SU-DHL-6 (cell line): Measurements from ENCODE around the gene AKAP8.
"Not testable (repeated sequence)": the region's sequence is repeated elsewhere in the genome, so short reads cannot be mapped to it uniquely, and the experiment has no call there.

Experiments
- EZH2phosphoT487 ChIP-seq: fragments of 200-600 bp; sonication (generic), shearing (Covaris generic); conservative IDR thresholded peaks from 2 replicates; pipeline ENCODE4 v1.6.1; 2018; ENCODE audit warnings: mild to moderate bottlenecking, antibody characterized with exemption, low read length, moderate library complexity, mixed read lengths
- TF ChIP-seq, protein P1 (sequence below): fragments of 200-600 bp; sonication (generic); IDR thresholded peaks from one replicate; pipeline ENCODE4 v1.5.1; 2017; ENCODE audit warnings: antibody characterized with exemption, mild to moderate bottlenecking, low read length, moderate library complexity; ENCODE audit not compliant: insufficient read depth, poor library complexity, severe bottlenecking

- TF ChIP-seq, protein P1, sequence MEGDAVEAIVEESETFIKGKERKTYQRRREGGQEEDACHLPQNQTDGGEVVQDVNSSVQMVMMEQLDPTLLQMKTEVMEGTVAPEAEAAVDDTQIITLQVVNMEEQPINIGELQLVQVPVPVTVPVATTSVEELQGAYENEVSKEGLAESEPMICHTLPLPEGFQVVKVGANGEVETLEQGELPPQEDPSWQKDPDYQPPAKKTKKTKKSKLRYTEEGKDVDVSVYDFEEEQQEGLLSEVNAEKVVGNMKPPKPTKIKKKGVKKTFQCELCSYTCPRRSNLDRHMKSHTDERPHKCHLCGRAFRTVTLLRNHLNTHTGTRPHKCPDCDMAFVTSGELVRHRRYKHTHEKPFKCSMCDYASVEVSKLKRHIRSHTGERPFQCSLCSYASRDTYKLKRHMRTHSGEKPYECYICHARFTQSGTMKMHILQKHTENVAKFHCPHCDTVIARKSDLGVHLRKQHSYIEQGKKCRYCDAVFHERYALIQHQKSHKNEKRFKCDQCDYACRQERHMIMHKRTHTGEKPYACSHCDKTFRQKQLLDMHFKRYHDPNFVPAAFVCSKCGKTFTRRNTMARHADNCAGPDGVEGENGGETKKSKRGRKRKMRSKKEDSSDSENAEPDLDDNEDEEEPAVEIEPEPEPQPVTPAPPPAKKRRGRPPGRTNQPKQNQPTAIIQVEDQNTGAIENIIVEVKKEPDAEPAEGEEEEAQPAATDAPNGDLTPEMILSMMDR = not testable (repeated sequence)
- TF ChIP-seq EZH2phosphoT487 = not testable (repeated sequence)
Measured at GRCh38 chr19:15411351-15411750, 31.8 kb upstream of the AKAP8 start.
